Erythroblast (primary cell): ENCODE results near the gene PAGE2.

Source experiments
- GATA1 ChIP-seq: IDR thresholded peaks from 2 replicates; pipeline ENCODE4 v1.6.1; 2011; ENCODE audit warnings: low read depth, mild to moderate bottlenecking, control low read depth, low read length, moderate library complexity
- POLR2A ChIP-seq: IDR thresholded peaks from 2 replicates; pipeline ENCODE4 v1.6.1; 2011; ENCODE audit warnings: mild to moderate bottlenecking, low read length

- TF ChIP-seq POLR2A (no peak), GATA1 (no peak)
Measured at GRCh38 chrX:55099162-55099561, 10.3 kb downstream of the PAGE2 start.
